GM19238 (cell line): ENCODE data around the gene THTPA.

ENCODE experiments used
- DNase-seq: peaks from one replicate; pipeline ENCODE4 v3.0.0; 2011; ENCODE audit warnings: low spot score; ENCODE audit not compliant: insufficient read length

The THTPA gene

GRCh38 chr14:23551266-23552028 is 4.6 kb upstream of the THTPA start, which contains the start of gene ZFHX2:
Gene ZFHX2 (minus strand): TSS chr14:23551765. CDS start chr14:23535325, 16,440 bp downstream.
- peak; percentile 76 for DNase-seq

GRCh38 chr14:23555533-23555881 is 564 bp upstream of the THTPA start:
- DNase-seq = no peak

- no peak for DNase-seq
Measured at GRCh38 chr14:23556700-23557440, 799 bp downstream of the THTPA start.

GRCh38 chr14:23557521-23557920 is 1.4 kb downstream of the THTPA start:
- DNase-seq = no peak

GRCh38 chr14:23557946-23558345 is 1.9 kb downstream of the THTPA start:
- no peak for DNase-seq

- DNase-seq = no peak
Measured at GRCh38 chr14:23558346-23559009, 2.4 kb downstream of the THTPA start.

GRCh38 chr14:23559010-23559925 is 3.2 kb downstream of the THTPA start:
- no peak for DNase-seq

- DNase-seq = no peak
Measured at GRCh38 chr14:23559926-23560520, 4.0 kb downstream of the THTPA start.

- no peak for DNase-seq
Measured at GRCh38 chr14:23561259-23561658, 5.2 kb downstream of the THTPA start.

- DNase-seq = no peak
Measured at GRCh38 chr14:23561873-23562821, 6.1 kb downstream of the THTPA start.

- DNase-seq = no peak
Measured at GRCh38 chr14:23562822-23563472, 6.9 kb downstream of the THTPA start.

- no peak for DNase-seq
Measured at GRCh38 chr14:23563473-23564180, 7.6 kb downstream of the THTPA start.

GRCh38 chr14:23564181-23564812 is 8.2 kb downstream of the THTPA start:
- no peak for DNase-seq

GRCh38 chr14:23564876-23565275 is 8.8 kb downstream of the THTPA start:
- no peak for DNase-seq

GRCh38 chr14:23565626-23566025 is 9.6 kb downstream of the THTPA start:
- no peak for DNase-seq

- no peak for DNase-seq
Measured at GRCh38 chr14:23566112-23566777, 10.2 kb downstream of the THTPA start.

GRCh38 chr14:23566778-23567185 is 10.7 kb downstream of the THTPA start:
- DNase-seq = no peak
